HEK293T (cell line): Measurements from ENCODE around the gene HSPG2.
"Not testable (repeated sequence)": the region's sequence is repeated elsewhere in the genome, so short reads cannot be mapped to it uniquely, and the experiment has no call there.

Source experiments
- CTCF ChIA-PET: fragments of 350-600 bp; formaldehyde crosslinking; extraction: SDS; loops from one replicate; lab custom pipeline; 2021; ENCODE audit warnings: antibody characterized with exemption, inconsistent platforms; lab: Yijun Ruan, JAX
- POLR2A ChIA-PET: fragments of 350-600 bp; formaldehyde crosslinking; extraction: SDS; loops from one replicate; lab custom pipeline; 2020; ENCODE audit warnings: antibody characterized with exemption, inconsistent platforms; lab: Yijun Ruan, JAX
- DNase-seq: peaks from one replicate; pipeline ENCODE4 v3.0.0; 2012; ENCODE audit warnings: mixed read lengths; ENCODE audit errors: extremely low spot score
- ARNT ChIP-seq: fragments of 450-650 bp; IDR thresholded peaks from 2 replicates; pipeline ENCODE4 v1.6.1; 2017; ENCODE audit warnings: mild to moderate bottlenecking
- BHLHE40 ChIP-seq: fragments of 450-650 bp; IDR thresholded peaks from 2 replicates; pipeline ENCODE4 v1.6.1; 2016; ENCODE audit warnings: mild to moderate bottlenecking, moderate library complexity, borderline replicate concordance
- CTBP1 ChIP-seq: fragments of 450-650 bp; IDR thresholded peaks from 2 replicates; pipeline ENCODE4 v1.6.1; 2016; ENCODE audit warnings: borderline replicate concordance
- ELF4 ChIP-seq: fragments of 450-650 bp; IDR thresholded peaks from 2 replicates; pipeline ENCODE4 v1.6.1; 2017; ENCODE audit warnings: antibody characterized with exemption
- FOXA1 ChIP-seq: fragments of 450-650 bp; IDR thresholded peaks from 2 replicates; pipeline ENCODE4 v1.6.1; 2016; ENCODE audit warnings: mild to moderate bottlenecking
- FOXK2 ChIP-seq: fragments of 450-650 bp; IDR thresholded peaks from 2 replicates; pipeline ENCODE4 v1.6.1; 2016; ENCODE audit warnings: mild to moderate bottlenecking
- FOXM1 ChIP-seq: fragments of 450-650 bp; IDR thresholded peaks from 2 replicates; pipeline ENCODE4 v1.6.1; 2017; ENCODE audit warnings: mild to moderate bottlenecking, borderline replicate concordance
- HDGF ChIP-seq: fragments of 450-650 bp; IDR thresholded peaks from 2 replicates; pipeline ENCODE4 v1.6.1; 2017; ENCODE audit warnings: antibody characterized with exemption, borderline replicate concordance
- L3MBTL2 ChIP-seq: fragments of 450-650 bp; conservative IDR thresholded peaks from 2 replicates; pipeline ENCODE4 v1.6.1; 2016; ENCODE audit warnings: mild to moderate bottlenecking
- LEF1 ChIP-seq: fragments of 450-650 bp; IDR thresholded peaks from 2 replicates; pipeline ENCODE4 v1.6.1; 2017; ENCODE audit warnings: mild to moderate bottlenecking, borderline replicate concordance
- NFRKB ChIP-seq: fragments of 450-650 bp; IDR thresholded peaks from 2 replicates; pipeline ENCODE4 v1.6.1; 2016; ENCODE audit warnings: mild to moderate bottlenecking, moderate library complexity
- PKNOX1 ChIP-seq: fragments of 450-650 bp; IDR thresholded peaks from 2 replicates; pipeline ENCODE4 v1.6.1; 2016
- SP1 ChIP-seq: fragments of 450-650 bp; IDR thresholded peaks from 2 replicates; pipeline ENCODE4 v1.6.1; 2017
- SUZ12 ChIP-seq: fragments of 450-650 bp; IDR thresholded peaks from 2 replicates; pipeline ENCODE4 v1.6.1; 2016; ENCODE audit warnings: mild to moderate bottlenecking
- TARDBP ChIP-seq: fragments of 450-650 bp; IDR thresholded peaks from 2 replicates; pipeline ENCODE4 v1.6.1; 2016
- ZNF384 ChIP-seq: fragments of 450-650 bp; IDR thresholded peaks from 2 replicates; pipeline ENCODE4 v1.6.1; 2016

Gene HSPG2

GRCh38 chr1:21946836-21947587, 9.9 kb upstream of the HSPG2 start:
- no peak for DNase-seq
- TF ChIP-seq SP1 = no peak
- POLR2A ChIA-PET = no interaction called here
- CTCF ChIA-PET = interaction anchor here (0.6 kb wide), 1 partner anchor 10 kb away, joined by 3 read pairs; the partner anchor contains the start of gene HSPG2

DNA sequence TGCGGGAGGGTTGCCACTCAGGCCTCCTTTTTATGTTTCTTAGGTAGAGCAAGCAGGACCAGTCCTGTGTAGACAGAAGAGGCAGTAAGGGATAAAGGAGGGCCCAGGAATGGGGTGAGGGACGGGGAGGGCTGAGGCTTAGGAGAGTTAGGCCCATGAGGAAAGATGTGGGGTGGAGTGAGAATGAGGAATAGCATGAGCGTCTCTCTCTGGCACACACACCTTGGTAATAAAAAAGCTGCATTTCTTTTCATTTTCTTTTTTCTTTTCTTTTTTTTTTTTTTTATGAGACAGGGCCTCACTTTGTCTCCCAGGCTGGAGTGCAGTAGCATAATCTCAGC, 7.6 kb upstream of the HSPG2 start:
- ChIA-PET CTCF (no interaction called here), POLR2A (no interaction called here)
- TF ChIP-seq L3MBTL2 = no peak
- TF ChIP-seq NFRKB = no peak
- TF ChIP-seq SP1 = no peak
- no peak for TF ChIP-seq FOXM1
- no peak for TF ChIP-seq FOXK2
- no peak for TF ChIP-seq SUZ12
- no peak for DNase-seq

DNA sequence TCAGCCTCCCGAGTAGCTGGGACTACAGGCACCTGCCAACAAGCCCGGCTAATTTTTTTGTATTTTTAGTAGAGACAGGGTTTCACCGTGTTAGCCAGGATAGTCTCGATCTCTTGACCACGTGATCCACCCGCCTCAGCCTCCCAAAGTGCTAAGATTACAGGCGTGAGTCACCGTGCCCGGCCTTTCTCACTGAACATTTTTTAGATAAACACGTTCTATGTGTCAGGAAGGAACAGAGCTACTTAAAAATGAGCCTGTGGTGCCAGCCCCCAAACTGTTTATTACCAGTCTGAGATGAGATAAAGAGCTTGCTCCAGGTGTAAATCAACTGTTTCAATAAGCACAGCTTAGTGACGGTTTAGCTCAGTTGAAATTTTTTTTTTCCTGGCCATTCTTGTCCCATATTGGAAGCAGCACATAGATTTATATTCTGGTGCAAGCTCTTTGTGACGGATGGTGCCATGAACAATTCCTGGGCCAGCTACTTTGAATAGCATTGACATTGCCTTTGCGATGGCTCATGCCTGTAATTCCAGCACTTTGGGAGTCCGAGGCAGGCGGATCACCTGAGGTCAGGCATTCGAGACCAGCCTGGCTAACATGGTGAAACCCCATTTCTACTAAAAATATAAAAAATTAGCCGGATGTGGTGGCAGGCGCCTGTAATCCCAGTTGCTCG, 6.0 kb upstream of the HSPG2 start:
- POLR2A ChIA-PET = interaction anchor here (1.3 kb wide), 1 partner anchor 160 kb away, joined by 3 read pairs; the partner anchor contains the start of gene USP48

GRCh38 chr1:21942464-21942863, 5.4 kb upstream of the HSPG2 start:
- TF ChIP-seq PKNOX1 = no peak
- TF ChIP-seq SP1 = no peak
- no peak for TF ChIP-seq ZNF384
- TF ChIP-seq SUZ12 = no peak
- no peak for TF ChIP-seq ELF4
- TF ChIP-seq ARNT = no peak
- TF ChIP-seq BHLHE40 = no peak
- no peak for TF ChIP-seq L3MBTL2
- no peak for TF ChIP-seq FOXM1
- TF ChIP-seq FOXK2 = no peak
- no peak for TF ChIP-seq LEF1
- TF ChIP-seq TARDBP = no peak
- TF ChIP-seq NFRKB = no peak
- TF ChIP-seq FOXA1 = no peak
- no peak for TF ChIP-seq CTBP1
- no peak for TF ChIP-seq HDGF
- POLR2A ChIA-PET = no interaction called here
- DNase-seq = no peak
- CTCF ChIA-PET = no interaction called here

More for the DNA sequence above, 6.0 kb upstream of the HSPG2 start:
- DNase-seq, CTCF ChIA-PET: not testable (repeated sequence)
- TF ChIP-seq L3MBTL2 = peak; percentile 40; the same call in 1 of the 2 replicates

- no peak for TF ChIP-seq FOXK2
- TF ChIP-seq FOXM1 = no peak
- DNase-seq = no peak
- ChIA-PET CTCF (no interaction called here), POLR2A (no interaction called here)
Observed at GRCh38 chr1:21941370-21941769, 4.3 kb upstream of the HSPG2 start.

DNA sequence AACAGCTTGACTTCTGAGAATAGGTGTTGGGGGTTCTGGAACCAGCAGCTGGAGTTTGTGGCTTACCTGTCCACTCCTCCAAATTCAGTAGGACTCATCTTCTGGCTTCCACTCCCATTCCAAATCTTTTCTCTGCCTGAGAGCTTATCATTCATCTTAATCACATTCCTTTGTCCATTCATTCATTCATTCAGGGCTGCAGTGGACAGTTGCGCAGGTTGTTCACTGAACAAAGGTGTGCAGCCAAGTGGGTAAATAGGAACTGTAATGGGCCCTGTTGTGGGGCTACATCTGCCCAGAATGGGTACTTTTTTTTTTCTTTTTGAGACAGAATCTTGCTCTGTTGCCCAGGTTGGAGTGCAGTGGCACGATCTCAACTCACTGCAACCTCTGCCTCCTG, 3.4 kb upstream of the HSPG2 start:
- CTCF ChIA-PET = interaction anchor here (0.8 to 0.9 kb wide), 2 partner anchors 22 to 263 kb away, joined by 3 read pairs; no protein-coding TSS in a partner anchor
- POLR2A ChIA-PET = no interaction called here
- no peak for DNase-seq
- TF ChIP-seq FOXK2 = no peak
- no peak for TF ChIP-seq CTBP1
- TF ChIP-seq ARNT = no peak
- TF ChIP-seq PKNOX1 = no peak
- TF ChIP-seq TARDBP = no peak
- no peak for TF ChIP-seq FOXA1
- no peak for TF ChIP-seq ZNF384
- no peak for TF ChIP-seq LEF1
- TF ChIP-seq FOXM1 = no peak

DNA sequence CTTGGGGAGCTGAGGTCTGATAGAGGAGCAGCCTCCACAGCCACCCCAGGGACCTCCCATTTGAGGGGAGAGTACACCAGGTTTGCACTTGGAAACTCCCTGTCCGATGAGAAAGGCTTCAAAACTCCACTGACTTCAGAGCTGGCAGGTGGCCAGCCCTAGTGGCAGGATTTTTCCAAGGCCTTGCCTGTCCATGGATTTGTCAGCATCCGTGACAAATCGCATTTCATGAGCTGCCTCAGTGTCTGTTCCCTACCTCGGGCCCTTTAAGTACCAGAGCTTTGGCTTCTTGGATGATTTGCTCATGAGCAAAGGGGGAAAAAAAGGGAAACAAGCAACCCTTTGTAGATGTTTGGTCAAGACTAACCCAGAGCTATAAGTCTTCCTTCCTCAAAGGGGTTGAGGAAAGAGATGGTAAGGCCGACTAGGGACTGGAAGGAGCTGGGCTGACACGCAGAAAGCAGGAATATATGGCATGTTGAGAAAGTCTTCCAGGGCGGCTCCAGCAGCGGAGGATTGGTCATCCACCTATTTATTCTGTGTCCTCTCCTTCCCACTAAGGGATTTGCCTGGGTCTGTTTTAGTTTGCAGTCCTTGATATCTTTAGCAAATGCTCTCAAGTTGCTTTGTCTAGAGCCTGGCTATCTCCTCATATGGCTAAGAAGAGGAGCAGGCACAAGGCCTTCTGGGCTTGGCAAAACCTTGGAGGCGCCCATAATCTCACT, 2.7 kb upstream of the HSPG2 start:
- CTCF ChIA-PET = interaction anchor here (0.6 to 0.9 kb wide), 3 partner anchors 22 to 262 kb away, joined by 3 read pairs; no protein-coding TSS in a partner anchor
- POLR2A ChIA-PET = interaction anchor here (0.8 to 1.3 kb wide), 2 partner anchors 85 to 157 kb away, joined by 4 read pairs; partner anchors contain the start of gene USP48
- peak; percentile 62 for DNase-seq
- TF ChIP-seq PKNOX1 (peak; percentile 48; the same call in 1 of the 2 replicates), ZNF384 (no peak)
